GM12872 (cell line): ENCODE measurements around the gene MCEMP1.

Source experiments
- TF ChIP-seq, protein P1 (sequence below): IDR thresholded peaks from 3 replicates; pipeline ENCODE4 v1.5.1; 2011; ENCODE audit warnings: low read depth, mild to moderate bottlenecking, low read length, moderate library complexity; ENCODE audit not compliant: insufficient read depth

MCEMP1 gene

DNA sequence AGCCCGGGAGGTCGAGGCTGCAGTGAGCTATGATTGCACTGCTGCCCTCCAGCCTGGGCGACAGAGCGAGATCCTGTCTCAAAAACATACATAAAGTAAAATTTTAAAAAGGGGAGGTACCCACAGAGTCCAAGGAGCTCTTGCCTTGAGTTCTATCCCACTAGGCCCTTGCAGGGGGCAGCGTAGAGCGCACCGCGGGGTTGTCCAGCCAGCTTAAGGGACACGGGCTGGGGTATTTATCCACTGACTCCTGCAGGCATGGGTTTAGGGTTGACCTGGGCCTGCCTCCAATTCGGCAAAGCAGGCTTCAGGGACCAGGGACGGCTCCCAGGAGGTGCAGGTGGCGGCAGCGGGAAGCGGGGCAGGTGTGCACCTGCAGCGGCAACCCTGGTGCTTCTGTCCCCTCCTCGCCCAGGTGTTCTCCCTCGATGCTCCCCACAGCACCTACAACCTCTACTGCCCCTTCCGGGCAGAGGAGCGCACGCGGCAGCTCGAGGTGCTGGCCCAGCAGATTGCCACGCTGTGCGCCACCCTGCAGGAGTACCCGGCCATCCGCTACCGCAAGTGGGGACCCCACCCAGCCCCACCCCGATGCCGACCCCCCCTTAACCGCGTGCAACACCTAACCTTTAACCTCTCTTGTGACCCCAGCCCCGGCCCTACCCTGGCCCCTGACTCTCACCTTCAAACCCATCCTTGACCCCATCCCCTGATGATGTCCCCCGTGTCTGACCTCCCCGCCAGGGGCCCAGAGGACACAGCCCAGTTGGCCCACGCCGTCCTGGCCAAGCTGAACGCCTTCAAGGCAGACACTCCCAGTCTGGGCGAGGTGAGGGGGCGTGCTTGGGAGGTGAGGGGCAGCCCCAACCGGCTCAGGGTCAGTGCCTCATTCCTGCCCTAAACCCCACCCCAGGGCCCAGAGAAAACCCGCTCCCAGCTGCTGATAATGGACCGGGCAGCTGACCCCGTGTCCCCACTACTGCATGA, 35.3 kb upstream of the MCEMP1 start:
- TF ChIP-seq, protein P1, sequence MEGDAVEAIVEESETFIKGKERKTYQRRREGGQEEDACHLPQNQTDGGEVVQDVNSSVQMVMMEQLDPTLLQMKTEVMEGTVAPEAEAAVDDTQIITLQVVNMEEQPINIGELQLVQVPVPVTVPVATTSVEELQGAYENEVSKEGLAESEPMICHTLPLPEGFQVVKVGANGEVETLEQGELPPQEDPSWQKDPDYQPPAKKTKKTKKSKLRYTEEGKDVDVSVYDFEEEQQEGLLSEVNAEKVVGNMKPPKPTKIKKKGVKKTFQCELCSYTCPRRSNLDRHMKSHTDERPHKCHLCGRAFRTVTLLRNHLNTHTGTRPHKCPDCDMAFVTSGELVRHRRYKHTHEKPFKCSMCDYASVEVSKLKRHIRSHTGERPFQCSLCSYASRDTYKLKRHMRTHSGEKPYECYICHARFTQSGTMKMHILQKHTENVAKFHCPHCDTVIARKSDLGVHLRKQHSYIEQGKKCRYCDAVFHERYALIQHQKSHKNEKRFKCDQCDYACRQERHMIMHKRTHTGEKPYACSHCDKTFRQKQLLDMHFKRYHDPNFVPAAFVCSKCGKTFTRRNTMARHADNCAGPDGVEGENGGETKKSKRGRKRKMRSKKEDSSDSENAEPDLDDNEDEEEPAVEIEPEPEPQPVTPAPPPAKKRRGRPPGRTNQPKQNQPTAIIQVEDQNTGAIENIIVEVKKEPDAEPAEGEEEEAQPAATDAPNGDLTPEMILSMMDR = 0 out of 3 replicates have a peak, but pooled peaks have one; percentile 13

DNA sequence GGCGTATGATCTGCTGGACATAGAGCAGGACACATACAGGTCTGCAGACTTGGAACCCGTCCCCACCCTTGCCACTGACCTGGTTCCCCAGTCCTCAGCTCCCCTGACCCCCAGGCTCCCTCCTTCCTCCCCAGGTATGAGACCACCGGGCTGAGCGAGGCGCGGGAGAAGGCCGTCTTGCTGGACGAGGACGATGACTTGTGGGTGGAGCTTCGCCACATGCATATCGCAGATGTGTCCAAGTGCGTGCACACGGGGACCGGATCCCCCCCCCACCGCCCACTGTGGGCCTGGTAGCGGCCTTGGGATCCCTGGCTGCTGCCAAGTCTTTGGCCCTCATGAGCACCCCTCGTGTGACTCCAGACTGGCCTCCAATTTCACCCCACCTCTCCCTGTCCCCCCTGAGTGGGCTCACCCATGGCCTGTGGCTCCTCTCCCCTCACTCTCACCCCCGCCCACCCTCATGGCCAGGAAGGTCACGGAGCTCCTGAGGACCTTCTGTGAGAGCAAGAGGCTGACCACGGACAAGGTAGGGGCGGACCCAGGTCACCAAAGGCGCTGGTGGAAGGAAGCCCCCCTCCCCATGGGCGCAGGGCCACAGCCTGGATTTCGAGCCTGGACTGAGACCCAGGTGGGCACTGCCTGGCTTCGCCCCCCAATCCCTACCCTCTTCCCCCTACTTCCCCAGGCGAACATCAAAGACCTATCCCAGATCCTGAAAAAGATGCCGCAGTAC, 34.4 kb upstream of the MCEMP1 start:
- TF ChIP-seq, protein P1 = no peak

DNA sequence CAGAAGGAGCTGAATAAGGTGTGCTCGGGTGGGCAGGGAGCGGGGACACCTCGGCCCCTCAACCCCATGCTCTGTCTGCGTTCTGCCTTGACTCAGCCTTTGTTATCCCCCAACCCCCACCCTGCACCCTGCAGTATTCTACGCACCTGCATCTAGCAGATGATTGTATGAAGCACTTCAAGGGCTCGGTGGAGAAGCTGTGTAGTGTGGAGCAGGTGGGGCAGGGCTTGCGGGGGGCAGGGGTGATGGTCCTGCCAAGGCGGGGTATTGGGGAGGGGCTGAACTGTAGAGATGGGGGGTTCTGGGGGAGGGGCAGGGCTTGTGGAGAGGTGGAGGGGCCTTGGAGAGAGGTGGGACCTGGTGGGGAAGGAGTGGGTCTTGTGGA, 33.9 kb upstream of the MCEMP1 start:
- TF ChIP-seq, protein P1 = no peak

DNA sequence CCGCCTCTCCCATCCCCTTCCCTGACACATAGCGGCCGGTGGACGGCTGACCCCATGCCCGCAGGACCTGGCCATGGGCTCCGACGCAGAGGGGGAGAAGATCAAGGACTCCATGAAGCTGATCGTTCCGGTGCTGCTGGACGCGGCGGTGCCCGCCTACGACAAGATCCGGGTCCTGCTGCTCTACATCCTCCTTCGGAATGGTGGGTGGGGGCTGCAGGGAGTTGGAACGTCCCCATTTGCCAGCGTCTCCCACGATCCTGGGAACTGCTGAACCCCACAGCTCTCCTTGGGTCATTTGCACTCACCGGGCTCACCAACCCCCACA, 32.4 kb upstream of the MCEMP1 start:
- TF ChIP-seq, protein P1 = no peak

DNA sequence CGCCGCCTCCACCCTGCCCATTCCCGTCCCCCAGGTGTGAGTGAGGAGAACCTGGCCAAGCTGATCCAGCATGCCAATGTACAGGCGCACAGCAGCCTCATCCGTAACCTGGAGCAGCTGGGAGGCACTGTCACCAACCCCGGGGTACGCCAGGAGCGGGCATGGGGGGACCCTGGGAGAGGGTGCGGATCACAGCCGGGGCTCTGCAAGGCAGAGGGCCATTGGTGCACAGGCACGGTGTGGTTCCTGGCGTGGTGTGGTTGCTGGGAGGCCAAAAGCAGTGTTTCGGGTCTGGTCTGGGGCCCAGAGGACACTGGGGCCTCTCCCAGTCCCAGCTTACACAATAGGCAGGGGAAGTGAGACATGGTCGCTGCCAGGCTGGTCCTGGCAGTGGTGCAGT, 31.7 kb upstream of the MCEMP1 start:
- TF ChIP-seq, protein P1 = no peak

DNA sequence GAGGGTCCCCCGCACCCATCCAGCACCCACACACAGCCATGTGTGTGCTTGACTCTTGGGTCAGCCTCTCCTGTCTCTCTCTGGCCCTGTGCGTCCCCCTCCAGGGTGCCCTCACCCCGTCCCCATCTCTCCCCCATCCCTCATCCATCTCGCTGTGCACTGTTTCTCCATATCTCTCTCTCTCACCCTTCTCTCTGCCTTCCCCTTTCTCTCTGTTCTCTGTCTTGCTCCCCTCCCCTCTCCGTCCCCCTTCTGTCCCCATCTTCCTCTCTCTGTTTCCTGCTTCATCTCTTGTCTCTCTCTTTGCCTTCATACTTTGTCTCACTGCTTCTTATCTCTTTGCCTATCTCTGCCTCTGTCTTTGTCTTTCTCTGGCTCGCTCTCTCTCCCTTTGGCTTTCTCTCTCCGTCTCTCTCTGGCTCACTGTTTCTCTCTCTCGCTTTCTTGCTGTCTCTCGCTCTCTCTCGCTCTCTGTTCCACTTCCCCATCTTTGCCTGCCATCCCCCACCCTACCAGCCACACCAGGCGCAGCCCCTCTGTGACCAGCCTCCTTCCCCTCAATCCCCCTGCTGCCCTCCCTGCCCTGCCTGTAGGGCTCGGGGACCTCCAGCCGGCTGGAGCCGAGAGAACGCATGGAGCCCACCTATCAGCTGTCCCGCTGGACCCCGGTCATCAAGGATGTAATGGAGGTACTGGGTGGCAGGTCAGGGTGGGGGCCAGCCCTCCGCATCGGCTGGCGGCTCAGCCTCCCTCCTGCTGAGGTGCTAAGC, 31.0 kb upstream of the MCEMP1 start:
- TF ChIP-seq, protein P1 = no peak

DNA sequence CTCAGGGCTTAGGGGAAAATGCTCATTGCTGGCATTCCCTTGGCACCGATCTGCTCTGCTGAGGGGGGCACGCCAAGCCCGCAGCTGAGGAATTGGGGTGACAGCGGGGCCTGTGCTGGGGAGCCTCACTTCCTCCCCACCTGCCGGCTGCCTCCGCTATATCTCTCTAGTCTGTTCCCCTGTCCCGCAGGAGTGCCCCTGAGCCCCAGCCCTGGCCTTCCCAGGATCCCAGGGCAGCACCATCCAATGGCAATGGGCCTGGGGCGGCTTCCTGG, 30.5 kb upstream of the MCEMP1 start:
- TF ChIP-seq, protein P1 = no peak
